GM18511 (cell line): ENCODE results near the gene MED25.
A peak's percentile ranks its signal among the peaks of the same experiment; 100 is the strongest.

Experiments used
- ATAC-seq: cut with Tn5 transposase; IDR thresholded peaks from one replicate; pipeline ENCODE4 v1.9.1; 2021; ENCODE audit warnings: mild to moderate bottlenecking, moderate library complexity; ENCODE audit not compliant: unreplicated experiment

Gene MED25

DNA sequence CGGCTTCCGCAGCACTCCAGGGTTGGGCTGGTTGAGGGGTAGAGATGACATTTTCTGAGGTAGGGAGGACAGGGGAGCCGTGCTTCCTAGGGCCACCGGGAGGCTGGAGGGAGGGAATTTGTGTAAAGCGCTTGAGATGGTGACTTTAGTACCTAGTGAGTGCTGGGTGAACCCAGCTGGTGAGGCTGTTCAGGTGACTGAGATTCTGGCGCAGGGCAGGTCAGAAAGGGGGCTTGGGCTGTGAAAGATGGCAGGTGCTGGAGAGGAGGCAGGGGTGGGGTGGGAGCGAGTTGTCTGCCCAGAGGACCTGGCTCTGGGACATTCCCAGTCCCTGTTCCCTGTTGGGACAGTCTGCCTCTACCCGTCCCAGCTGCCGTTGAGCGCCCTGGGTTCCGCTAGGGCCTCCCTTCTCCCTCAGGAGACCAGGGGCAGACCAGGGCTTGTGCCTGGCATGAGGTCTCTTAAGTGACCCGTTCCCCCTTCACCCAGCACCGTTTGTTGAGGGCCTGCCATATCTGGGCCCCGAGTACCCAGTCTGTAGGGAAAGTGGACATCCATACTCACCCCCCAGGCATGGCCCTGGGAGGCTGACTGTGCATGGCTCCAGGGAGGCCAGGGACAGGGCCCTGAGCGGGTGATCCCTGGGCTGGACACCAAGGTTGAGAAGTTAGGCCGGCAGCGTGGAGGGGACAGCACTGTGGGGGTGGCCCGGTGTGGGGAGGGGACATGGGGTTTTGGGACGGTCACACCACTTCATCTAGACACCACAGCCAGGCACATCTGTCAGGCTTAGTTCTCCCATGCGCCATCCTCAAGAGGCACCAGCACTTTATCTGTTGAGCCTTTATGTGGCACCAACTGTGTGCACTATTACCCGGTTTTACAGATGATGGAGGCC, 37.8 kb downstream of the MED25 start:
- ATAC-seq = no peak

DNA sequence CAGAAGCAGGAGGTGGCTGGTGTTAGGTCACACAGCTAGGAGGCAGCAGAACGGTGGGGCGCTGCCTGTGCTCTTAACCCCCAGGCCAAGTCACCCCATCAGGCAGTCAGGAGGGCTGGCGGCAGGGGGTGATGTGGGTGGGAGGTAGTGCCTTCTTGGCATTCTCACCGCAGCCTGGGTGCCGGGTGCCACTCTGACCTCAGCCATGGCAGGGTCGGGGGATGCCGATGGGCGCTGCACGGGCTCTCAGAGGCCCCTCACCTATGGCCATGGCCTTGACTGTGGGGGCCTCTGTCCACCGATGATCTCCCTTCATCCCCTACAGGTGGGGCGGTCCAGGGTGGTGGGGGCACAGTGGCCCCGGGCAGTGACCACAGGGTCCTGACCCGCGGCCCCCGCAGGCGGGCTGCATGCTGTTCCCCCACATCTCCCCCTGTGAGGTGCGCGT, 38.5 kb downstream of the MED25 start:
- no peak for ATAC-seq

GRCh38 chr19:49857061-49857837, 39.2 kb downstream of the MED25 start:
- ATAC-seq = no peak

DNA sequence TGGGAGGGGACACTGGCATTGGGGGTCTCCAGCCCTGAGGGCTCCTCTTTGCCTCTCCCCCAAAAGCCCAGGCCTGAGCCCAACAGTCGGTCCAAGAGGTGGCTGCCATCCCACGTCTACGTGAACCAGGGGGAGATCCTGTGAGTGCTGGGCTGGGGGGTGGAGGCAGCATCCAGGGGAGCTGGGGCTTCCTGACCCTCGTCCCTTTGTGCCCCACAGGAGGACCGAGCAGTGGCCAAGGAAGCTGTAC, 39.7 kb downstream of the MED25 start:
- ATAC-seq = no peak

DNA sequence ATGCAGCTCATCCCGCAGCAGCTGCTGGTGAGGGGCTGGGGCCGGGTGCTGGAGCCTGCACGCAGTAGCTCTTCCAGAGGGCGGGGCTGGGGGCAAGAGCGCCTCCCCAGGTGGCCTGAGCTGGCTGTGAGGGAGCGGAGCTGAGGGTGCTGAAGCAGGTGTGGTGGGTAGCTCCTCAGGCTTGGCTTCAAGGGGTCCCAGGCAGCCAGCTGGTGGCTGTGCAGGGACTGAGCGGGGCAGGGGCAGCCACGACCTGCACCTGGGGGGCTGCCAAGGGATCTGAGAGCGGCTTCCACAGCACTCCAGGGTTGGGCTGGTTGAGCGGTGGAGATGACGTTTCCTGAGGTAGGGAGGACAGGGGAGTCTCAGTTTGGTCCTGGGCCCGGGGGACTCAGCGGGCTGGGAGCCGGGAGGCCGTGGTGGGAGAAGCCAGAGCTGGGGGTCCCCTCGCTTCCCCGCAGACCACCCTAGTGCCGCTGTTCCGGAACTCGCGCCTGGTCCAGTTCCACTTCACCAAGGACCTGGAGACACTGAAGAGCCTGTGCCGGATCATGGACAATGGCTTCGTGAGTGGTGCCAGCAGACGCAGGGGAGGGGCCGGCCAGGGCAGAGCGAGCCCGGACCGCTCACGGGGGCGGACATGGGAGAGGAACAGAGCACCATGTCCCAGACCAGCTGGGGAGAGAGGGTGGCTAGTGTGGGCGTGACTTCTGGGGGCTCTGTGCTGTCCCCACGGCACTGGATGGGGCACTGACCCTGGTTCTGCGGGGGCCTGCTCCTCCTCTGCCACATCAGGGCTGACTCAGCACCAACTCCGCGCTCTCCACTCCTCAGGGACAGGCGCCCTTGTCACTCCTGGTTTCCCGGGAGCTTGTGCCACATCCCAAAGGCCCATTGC, 40.2 kb downstream of the MED25 start:
- ATAC-seq = no peak

DNA sequence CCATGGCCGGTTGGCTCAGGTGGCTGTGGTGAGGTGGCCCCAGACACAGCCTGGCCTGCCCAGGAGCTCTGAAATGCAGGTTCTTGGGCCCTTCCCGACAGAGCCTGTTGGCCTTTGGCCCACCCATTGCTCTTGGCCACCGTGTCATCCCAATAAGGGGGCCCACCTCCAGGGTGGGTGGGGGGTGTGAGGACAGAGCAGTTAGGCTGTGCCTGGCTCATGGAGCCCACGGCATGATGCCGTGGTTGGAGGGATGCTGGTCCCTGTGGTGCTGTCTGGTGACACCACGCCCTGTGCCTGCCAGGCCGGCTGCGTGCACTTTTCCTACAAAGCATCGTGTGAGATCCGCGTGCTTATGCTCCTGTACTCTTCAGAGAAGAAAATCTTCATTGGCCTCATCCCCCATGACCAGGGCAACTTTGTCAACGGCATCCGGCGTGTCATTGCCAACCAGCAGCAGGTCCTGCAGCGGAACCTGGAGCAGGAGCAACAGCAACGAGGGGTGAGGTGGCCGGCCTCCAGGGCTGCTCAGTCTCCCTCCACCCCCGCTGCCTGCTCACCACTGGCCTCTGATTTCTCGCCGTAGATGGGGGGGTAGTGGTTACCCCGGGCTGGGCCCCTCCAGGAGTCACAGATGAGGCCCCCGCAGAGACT, 41.7 kb downstream of the MED25 start:
- ATAC-seq = no peak

- ATAC-seq = no peak
These were observed 42.4 kb downstream of the MED25 start for GRCh38 chr19:49860336-49861102.

DNA sequence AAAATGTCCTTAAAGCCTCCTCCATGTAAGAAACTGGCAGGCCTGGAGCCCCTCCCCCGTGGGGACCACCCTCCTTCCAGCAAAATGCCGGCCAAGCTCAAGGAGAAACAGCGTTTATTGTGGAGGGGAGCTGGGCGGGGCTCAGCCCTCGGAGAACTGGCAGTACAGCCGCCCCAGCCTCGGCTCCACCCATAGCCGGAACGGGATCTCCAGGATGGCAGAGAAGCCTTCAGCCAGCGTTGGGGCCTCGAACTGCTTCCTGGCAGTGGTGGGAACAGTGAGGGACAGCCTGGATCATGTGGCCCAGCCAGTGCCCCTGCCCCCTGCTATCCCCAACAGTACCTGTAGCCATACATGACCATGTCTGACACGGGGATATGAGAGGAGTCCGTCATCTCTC, 43.0 kb downstream of the MED25 start:
- no peak for ATAC-seq

DNA sequence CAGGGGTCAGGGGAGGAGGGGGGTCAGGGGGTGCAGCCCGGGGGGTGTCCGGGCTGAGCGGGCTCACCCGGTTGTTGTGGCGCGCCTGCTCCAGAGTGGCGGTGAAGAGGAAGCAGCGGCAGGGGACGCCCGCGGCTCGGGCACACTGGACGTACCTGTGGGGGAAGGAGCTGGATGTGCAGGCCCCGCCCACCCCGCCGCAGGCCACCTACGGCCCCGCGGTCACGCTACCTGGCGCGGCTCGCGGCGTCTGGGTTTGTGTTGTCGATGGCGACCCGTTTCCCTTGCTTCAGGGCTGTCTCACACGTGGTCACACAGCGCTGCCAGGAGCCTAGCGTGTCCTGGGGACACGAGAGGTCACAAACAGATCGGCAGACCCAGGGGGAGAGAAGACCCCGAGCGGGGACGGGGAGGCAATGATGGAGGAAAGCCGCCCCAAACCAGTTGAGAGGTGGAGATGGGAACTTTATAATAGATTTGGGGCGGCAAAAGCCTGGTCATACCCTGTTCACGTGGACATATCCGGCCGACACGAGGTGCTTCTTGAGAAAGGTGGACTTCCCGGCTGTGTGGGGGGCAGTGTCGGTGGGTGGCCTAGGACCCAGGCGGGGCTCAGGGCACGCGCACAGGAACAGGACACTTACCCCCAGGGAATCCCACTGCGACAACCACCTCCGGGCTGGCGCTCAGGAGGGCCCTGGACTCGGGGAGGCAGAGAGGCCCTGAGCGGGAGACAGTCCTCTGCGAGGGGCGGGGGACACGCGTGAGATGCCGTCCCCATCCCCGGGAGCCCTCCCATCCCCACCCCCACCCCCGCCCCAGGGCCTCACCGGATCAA, 43.7 kb downstream of the MED25 start:
- no peak for ATAC-seq

DNA sequence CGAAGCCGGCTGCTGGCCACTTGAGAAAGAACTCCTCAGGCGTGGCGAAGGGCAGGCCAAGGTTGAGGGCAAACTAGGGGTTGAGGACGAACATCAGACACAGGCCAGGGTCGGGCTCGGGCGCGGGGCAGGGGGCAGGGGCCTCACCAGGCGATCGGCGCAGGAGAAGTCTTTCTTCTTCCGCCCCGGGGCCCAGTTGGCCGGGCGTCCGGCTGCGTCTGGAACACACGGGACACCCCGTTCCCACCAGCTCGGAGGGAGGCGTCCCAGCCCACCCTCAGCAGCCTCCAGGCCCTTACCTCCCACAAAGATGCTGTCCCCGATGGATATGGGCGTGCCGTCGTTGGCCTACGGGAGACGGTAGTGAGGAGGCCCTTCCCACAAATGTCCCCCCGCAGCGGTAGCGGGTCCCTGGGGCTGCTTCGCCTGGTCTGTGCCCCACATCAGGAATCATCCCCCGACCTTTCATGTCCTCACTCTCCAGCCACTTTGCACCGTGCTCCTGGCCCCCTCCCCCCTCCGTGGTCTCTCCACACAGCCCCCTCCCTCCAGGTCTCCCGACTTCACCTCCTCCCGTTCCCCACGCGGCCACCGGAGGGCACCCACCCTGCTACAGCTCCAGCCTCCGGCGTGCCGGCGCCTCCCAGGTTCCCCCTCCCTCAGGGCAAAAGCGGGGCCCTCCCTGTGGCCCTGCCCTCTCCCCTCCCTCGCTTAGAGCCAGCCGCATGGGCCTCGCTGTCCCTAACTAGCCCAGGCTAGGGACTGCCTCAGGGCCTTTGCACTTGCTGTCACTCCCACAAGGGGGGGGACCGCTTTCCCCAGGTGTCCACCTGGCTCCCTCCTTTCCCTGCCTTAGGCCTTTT, 44.5 kb downstream of the MED25 start:
- no peak for ATAC-seq

DNA sequence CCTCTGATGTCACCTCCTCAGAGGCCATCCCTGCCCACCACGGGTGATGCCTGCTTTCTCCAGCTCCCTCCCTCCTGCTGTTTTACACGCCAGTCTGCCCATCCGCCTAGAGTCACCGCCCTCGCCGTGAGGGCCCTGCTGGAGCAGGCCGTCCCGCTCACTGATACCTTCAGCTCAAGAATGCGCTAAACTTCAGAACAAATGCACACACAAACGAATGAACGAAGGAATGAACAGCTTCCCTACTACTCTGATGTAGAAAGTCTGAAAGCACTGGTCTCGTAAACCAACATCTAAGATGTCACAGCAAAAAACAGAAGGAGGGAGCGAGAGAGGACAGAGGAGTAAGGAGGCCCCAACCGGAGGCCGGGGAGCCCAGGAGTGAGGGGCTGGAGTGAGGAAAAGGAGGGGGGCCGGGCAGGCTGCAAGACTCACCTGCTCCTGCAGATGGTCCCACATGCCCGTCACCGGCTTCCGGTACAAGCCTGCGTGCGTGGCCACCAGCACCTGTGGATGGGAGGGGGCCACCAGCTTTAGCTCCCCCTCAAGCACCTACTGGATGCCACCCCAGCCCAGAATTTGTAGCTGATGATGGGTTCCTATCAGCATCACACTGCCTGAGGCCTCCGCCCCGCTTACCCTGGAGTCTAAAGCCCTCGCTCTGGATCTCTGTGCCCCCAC, 45.3 kb downstream of the MED25 start:
- no peak for ATAC-seq

- ATAC-seq = no peak
These were observed 45.8 kb downstream of the MED25 start for GRCh38 chr19:49863935-49864320.

DNA sequence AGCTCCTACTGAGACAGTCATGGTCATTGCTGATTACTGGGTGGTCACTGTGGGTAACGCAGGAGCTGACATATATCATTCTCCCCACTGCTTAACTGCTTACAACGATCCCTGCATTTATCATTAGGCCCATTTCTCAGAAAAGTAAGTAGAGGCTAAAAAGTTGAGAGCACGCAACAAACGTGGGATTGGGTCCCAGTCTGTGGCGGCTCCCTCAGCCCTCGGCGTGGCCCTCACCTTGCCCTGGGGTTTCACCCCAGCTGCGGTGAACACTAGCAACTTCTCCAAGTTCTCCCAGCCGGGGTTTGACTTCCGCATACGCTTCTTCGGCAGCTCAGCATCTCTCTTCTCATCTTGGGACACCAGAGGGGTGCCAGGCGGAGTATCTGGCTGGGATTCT, 46.8 kb downstream of the MED25 start:
- no peak for ATAC-seq

DNA sequence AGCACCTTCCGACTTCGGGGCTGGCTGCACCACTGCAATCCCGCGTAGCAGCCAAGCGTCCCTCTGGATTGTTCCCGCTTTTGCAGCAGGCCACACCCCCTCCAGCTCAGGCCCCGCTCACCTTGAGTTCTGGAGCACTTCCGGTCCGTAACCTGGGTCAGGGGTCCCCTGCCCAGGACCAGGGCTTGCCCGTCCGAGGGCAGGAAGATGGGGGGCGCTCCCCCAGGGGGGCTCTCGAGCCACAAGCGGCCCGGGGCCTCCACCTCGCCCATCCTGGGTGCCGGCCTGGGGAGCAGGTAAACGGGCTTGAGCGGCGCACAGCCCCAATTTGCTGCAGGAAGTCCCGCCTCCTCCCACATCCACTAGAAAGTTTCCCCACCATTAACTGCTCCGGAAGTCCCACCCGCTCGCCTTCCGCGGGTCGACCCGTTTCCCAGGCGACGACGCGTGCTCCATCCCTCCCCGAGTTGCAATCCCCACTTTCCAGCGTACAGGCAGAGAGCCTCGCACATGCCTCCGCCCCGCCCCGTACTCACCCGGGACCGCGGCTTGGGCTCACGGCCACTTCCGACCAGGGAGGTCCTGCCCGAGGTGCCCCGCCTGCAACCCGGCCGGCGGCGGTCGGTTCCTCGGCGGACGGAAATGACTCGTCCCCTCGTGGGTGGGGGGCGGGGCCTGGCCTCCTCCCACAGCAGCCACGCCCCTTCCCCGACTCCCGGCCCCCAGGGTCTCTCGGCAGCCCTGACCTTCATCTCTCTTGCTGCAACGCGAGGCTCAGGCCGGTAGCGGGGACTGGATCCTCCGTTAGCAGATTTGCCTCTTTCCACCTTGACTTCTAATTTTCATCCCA, 49.1 kb downstream of the MED25 start, which contains the start of gene PNKP:
Gene PNKP (minus strand): TSS at position 644 of the 850 bp plus-strand sequence. CDS start 372 bp downstream, at position 272.
- ATAC-seq = peak; percentile 50

DNA sequence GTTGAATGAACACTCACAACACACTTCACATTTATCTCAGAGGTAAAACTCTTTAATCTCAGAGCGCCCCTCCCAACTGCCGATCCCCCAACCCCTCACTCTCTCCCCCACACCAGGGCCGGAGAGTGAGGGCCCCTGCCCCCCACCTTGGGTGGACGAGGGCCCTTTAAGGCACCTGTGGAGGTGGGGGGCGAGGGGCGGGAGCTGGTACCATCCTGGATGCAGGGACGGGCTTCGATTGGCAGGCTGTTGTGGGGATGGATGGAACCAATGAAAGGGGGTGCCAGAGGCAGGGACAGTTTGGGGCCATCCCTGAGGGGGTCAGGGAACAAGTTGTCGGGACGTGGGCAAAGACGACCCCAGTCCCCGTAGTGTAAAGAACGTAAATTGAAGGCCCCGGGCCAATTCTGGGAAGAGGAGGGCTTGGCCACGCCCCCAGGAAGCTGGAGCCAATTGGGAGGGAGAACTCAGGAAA, 51.0 kb downstream of the MED25 start:
- ATAC-seq = peak; percentile 8

DNA sequence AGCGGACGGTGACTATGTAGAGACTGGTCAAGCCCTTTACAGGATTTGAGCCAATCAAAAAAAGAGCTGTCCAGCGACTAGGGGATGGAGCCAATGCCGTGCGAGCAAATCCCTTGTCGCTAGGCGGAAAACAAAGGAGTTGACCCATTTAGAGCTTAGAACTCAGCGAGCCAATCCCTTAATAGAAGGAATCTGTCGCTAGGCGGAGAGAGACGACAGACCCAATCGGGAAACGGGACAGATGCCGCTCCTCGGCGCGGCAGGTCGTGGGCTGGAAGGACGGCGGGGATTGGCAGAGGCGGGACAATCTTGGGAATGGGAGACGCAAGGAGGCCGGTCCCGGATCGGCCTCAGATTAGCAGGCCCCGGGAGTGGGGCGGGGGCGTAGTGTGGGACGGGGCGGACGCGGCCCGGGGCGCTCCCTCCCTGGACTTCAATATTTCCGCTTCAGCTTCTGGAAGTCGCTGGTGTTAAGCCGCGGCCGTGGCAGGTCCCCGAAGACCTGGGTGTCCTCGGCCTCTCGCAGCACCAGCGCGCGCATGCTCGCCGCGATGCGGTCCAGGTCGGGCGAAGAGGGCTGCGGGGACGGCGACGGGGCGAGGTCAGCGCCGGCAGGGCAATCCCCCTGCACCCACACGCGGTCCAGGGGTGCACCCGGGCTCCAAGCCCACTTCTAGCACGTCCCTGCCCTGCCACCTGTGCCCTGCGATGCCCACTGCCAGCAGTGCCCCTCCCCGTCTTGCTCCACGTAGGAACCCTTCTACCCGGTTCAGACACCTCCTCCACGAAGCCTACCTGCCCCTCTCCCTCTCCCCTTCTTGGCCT, 51.6 kb downstream of the MED25 start:
- peak; percentile 79 for ATAC-seq
